BLaER1 treated with 17β-estradiol and CSF1 and Interleukin-3, amounts not matched to agents 10 nM and 100 nM (cell line): ENCODE results near the gene PIAS1.
"Not testable (repeated sequence)": the region's sequence is repeated elsewhere in the genome, so short reads cannot be mapped to it uniquely, and the experiment has no call there.

ENCODE experiments used
- H3K27ac ChIP-seq, 11 experiments: shearing (Covaris generic); formaldehyde crosslinking; 2 replicates each; pipeline ENCODE4 v1.8.1; 2022
- H3K27me3 ChIP-seq, 11 experiments: shearing (Covaris generic); formaldehyde crosslinking; 2 replicates each; pipeline ENCODE4 v1.8.1; 2022
- H3K36me3 ChIP-seq, 11 experiments: shearing (Covaris generic); formaldehyde crosslinking; 2 replicates each; pipeline ENCODE4 v1.8.1; 2022
- H3K4me1 ChIP-seq, 10 experiments: shearing (Covaris generic); formaldehyde crosslinking; 2 replicates each; pipeline ENCODE4 v1.8.1; 2022
- H3K4me2 ChIP-seq, 11 experiments: shearing (Covaris generic); formaldehyde crosslinking; 2 replicates each; pipeline ENCODE4 v1.8.1; 2022
- H3K4me3 ChIP-seq, 10 experiments: shearing (Covaris generic); formaldehyde crosslinking; 2 replicates each; pipeline ENCODE4 v1.8.1; 2022
- H3K9ac ChIP-seq, 11 experiments: shearing (Covaris generic); formaldehyde crosslinking; 2 replicates each; pipeline ENCODE4 v1.8.1; 2022
- H3K9me3 ChIP-seq, 11 experiments: shearing (Covaris generic); formaldehyde crosslinking; replicated peaks in 1 of 11; 2 replicates each; pipeline ENCODE4 v1.8.1; 2022
- H4K20me1 ChIP-seq, 11 experiments: shearing (Covaris generic); formaldehyde crosslinking; 2 replicates each; pipeline ENCODE4 v1.8.1; 2022
- Cebpa-rat ChIP-seq, 11 experiments: shearing (Covaris generic); IDR thresholded peaks; 2 replicates each; pipeline ENCODE4 v1.8.1; 2022

The PIAS1 gene

DNA sequence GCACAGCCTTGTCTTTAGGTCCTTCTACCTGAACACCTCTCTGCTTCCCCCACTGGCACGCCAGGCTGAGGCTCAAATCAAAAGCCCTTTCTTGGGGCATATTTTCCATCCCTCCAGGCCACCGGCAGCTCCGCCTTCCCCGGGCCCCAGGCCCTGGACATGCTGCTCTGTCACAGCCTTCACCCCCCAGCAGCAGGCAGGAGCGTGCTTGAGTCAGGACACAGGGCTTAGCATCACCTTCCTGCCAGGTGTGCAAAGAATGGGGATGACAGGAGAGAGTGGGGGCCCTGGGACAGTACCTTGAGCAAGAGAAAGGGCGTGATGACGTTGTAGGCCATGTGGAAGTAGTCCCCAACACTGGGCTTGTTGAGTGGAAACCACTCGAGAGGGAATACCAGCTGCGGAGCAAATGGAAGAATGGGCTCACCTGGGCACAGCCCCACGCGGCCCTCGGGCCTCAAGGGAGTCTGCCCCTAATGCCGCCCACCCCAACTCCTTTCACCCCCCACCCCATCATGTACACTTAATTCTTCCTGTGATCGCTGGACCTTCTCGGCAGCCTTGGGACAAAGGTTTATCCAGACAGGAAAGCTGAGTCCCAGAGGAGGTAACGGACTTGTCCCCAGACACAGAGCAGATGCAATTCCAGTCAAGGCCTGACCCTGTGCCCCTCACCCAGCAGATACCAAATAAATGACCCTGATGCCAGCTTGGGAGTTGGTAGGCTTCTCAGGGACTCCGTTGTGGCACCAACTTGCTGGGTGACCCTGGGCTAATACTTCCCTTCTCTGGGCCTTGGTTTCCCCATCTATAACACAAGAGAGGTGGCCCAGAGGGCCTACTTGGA, 160.1 kb downstream of the PIAS1 start:
- no peak overlapping the region for H3K4me3 ChIP-seq
- peaks cover 9 to 73% (median 44%) of the 10 kb centered on the region in 11 experiments; a peak in 20 of 22 replicates for H3K36me3 ChIP-seq
- H3K9ac ChIP-seq = peak overlapping the region in 4 of 11 experiments; percentile 9 to 44 (median 14); a peak in 4 of 22 replicates

DNA sequence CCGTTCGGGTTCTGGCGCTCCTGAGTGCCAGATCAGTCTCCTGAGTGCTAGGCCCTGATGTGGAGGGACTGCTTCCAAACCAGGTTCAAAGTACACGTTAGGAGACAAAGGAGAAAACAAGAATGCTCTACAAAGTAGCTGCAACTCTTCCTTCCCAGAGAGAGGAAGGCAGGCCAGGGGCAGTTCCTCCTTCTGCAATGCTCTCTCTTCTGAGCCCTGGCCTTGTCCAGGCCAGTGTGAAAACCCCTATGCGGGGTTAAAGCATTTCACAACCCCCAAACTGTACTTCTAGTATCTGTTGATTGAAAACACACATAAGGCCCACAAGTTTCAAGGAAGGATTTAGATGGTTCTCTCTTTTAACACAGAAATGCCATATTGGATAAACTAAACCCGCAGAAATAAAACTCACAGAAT, 160.7 kb downstream of the PIAS1 start:
- Histone ChIP-seq H4K20me1 (peaks cover 0 to 96% (median 81%) of the 10 kb centered on the region in 11 experiments; a peak in 17 of 22 replicates), H3K27ac (peak overlapping the region in 4 of 11 experiments; percentile 12 to 47 (median 37); a peak in 6 of 22 replicates), H3K4me2 (peak overlapping the region; percentile 60 to 92 (median 76)), H3K27me3 (no peaks in the 10 kb centered on the region), H3K36me3 (peaks cover 9 to 79% (median 51%) of the 10 kb centered on the region in 11 experiments; a peak in 20 of 22 replicates), H3K4me1 (peaks cover 46 to 73% (median 57%) of the 10 kb centered on the region in 10 experiments), H3K9me3 (peaks cover 0 to 12% (median 0%) of the 10 kb centered on the region in 11 experiments; a peak in 3 of 22 replicates), H3K9ac (peak overlapping the region in 4 of 11 experiments; percentile 9 to 44 (median 14); a peak in 3 of 22 replicates), H3K4me3 (no peak overlapping the region)
- no peak for TF ChIP-seq Cebpa-rat (IDR thresholded peaks at IDR 0.05)

More for the DNA sequence above, 160.1 kb downstream of the PIAS1 start:
- H3K27ac ChIP-seq = peak overlapping the region in 4 of 11 experiments; percentile 12 to 47 (median 37); a peak in 6 of 22 replicates
- peaks cover 53 to 73% (median 60%) of the 10 kb centered on the region in 10 experiments for H3K4me1 ChIP-seq
- H4K20me1 ChIP-seq = peaks cover 0 to 94% (median 75%) of the 10 kb centered on the region in 11 experiments; a peak in 17 of 22 replicates
- no peak for TF ChIP-seq Cebpa-rat (IDR thresholded peaks at IDR 0.05)
- H3K4me2 ChIP-seq = peak overlapping the region; percentile 60 to 92 (median 76)
- peaks cover 0 to 5% (median 0%) of the 10 kb centered on the region in 11 experiments; a peak in 3 of 22 replicates for H3K9me3 ChIP-seq
- no peaks in the 10 kb centered on the region for H3K27me3 ChIP-seq

DNA sequence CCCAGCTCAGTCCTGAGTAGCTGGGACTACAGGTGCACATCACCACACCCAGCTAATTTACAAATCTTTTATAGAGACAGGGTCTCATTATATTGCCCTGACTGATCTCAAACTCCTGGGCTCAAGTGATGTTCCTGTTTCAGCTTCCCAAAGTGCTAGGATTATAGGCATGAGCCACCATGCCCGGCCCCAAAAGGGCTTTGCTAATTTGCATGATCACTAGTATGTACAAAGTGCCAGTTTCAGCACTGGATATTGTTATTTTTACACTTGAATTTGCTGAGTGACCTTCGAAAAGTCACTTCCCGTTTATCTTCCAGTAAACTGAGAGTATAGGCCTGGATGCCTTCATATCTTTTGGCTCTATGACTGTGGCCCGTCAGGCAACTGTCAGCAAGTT, 163.2 kb downstream of the PIAS1 start:
- Histone ChIP-seq H3K4me2 (peak overlapping the region in 2 of 11 experiments; percentile 67 to 70; a peak in 4 of 22 replicates), H3K36me3 (peaks cover 0 to 88% (median 54%) of the 10 kb centered on the region in 11 experiments; a peak in 20 of 22 replicates), H3K27me3 (no peaks in the 10 kb centered on the region), H3K9ac (no peak overlapping the region; a peak in 1 of 22 replicates), H3K9me3 (peaks cover 0 to 31% (median 12%) of the 10 kb centered on the region in 11 experiments; a peak in 19 of 22 replicates), H3K27ac (no peak overlapping the region; a peak in 1 of 22 replicates), H4K20me1 (peaks cover 0 to 89% (median 75%) of the 10 kb centered on the region in 11 experiments; a peak in 17 of 22 replicates), H3K4me1 (peaks cover 28 to 57% (median 41%) of the 10 kb centered on the region in 10 experiments), H3K4me3 (no peak overlapping the region)
- no peak for TF ChIP-seq Cebpa-rat (IDR thresholded peaks at IDR 0.05)

DNA sequence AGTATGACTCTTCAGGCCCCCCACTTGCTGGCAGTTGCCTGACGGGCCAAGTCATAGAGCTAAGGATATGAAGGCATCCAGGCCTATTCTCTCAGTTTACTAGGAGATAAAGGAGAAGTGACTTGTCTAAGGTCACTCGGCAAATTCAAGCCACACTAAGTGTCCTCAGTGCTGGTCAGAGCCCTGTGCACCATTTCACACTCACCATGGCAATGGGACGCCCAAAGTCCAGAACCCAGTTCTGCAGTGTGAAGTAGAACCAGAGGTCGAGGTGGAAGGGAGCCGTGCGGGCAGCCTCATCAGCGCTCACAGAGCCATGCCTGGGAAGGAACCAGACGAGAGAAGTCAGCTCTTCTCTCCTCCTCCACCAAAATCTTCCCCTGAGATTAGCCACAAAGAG, 164.2 kb downstream of the PIAS1 start:
- peaks cover 0 to 84% (median 54%) of the 10 kb centered on the region in 11 experiments; a peak in 20 of 22 replicates for H3K36me3 ChIP-seq
- no peak for TF ChIP-seq Cebpa-rat (IDR thresholded peaks at IDR 0.05)

DNA sequence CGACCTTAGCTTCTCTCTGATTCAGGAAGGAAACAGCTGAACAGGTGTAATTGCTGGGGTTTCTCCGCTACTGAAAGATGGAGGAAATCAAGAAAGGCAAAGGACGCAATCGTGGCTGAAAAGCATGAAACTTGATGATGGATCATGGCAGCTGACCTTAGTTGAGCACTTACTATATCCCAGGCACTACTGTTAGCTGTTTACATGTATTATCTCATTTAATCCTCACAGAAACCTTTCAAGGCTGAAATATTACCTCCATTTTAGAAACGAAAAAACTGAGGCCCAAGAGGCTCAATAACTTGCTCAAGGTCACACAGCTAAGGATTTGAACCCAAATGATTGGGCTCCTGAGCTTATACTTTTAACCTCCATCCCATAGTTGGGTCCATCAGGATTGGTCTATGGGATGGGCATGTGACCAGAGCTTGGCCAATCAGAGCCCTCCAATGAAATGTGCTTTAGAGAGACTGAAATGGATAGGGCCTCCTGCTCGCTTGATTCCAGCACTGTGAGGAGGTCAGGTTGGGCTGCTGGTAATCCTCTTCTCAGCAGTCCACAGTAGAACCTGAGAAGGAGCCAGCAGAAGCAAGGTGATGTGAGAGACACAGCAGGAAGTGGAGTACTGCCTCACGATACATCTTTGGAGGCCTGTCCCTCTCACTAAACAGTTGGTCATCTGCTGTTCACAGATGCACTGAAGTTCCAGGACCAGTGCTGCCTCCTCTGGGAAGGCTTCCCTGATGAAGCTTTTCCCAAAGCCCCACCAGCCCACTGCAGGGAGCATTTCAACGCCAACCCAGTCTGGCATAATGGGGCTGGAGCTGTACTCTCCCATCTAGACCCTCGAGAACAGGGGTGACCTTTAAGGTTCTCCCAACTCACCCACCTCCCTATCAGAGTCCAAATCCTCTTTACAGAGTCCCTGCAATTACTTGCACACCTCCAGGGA, 165.0 kb downstream of the PIAS1 start:
- Histone ChIP-seq H3K4me1 (peaks cover 35 to 58% (median 46%) of the 10 kb centered on the region in 10 experiments), H3K27me3 (no peaks in the 10 kb centered on the region), H3K4me3 (no peak overlapping the region), H3K4me2 (no peak overlapping the region), H3K9me3 (peaks cover 0 to 33% (median 15%) of the 10 kb centered on the region in 11 experiments; a peak in 19 of 22 replicates), H3K36me3 (peaks cover 0 to 82% (median 54%) of the 10 kb centered on the region in 11 experiments; a peak in 20 of 22 replicates), H3K9ac (no peak overlapping the region), H4K20me1 (peaks cover 2 to 87% (median 68%) of the 10 kb centered on the region in 11 experiments; a peak in 19 of 22 replicates), H3K27ac (0 out of 22 replicates have a peak overlapping the region, but pooled peaks of 1 of the 11 experiments have one; percentile 7)
- TF ChIP-seq Cebpa-rat (IDR thresholded peaks at IDR 0.05) = no peak

More for the DNA sequence above, 164.2 kb downstream of the PIAS1 start:
- H3K27me3 ChIP-seq = no peaks in the 10 kb centered on the region
- peaks cover 0 to 33% (median 15%) of the 10 kb centered on the region in 11 experiments; a peak in 19 of 22 replicates for H3K9me3 ChIP-seq
- H3K9ac ChIP-seq = no peak overlapping the region
- no peak overlapping the region; a peak in 1 of 22 replicates for H3K4me2 ChIP-seq
- peaks cover 32 to 58% (median 45%) of the 10 kb centered on the region in 10 experiments for H3K4me1 ChIP-seq
- peaks cover 0 to 87% (median 69%) of the 10 kb centered on the region in 11 experiments; a peak in 17 of 22 replicates for H4K20me1 ChIP-seq
- H3K27ac ChIP-seq = no peak overlapping the region
- H3K4me3 ChIP-seq = no peak overlapping the region

DNA sequence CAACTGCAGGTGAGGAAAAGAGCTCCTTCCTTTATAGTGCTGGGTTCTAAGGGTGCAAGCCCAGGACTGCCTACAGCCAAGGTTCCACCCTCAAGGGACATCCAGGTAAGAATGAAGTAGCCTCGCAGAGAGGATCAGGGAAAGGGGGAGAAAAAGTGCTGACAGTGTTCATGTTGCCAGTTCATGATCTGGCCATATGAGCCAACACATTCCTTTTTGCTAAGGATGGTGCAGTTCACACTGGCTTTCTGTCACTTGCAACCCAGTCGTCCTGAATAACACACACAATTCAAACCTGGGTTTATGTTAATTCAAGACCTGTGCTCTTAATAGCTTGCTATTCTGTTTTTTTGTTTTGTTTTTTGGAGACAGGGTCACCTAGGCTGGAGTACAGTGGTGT, 166.4 kb downstream of the PIAS1 start:
- Histone ChIP-seq H3K27me3 (no peaks in the 10 kb centered on the region), H3K9ac (no peak overlapping the region), H4K20me1 (peaks cover 8 to 84% (median 61%) of the 10 kb centered on the region in 11 experiments; a peak in 20 of 22 replicates), H3K4me1 (peaks cover 33 to 56% (median 44%) of the 10 kb centered on the region in 10 experiments), H3K9me3 (peaks cover 0 to 33% (median 15%) of the 10 kb centered on the region in 11 experiments; a peak in 19 of 22 replicates), H3K36me3 (peaks cover 0 to 74% (median 54%) of the 10 kb centered on the region in 11 experiments; a peak in 20 of 22 replicates), H3K27ac (no peak overlapping the region), H3K4me2 (peak overlapping the region in 1 of 11 experiments; percentile 5; a peak in 1 of 22 replicates), H3K4me3 (no peak overlapping the region)
- no peak for TF ChIP-seq Cebpa-rat (IDR thresholded peaks at IDR 0.05)

DNA sequence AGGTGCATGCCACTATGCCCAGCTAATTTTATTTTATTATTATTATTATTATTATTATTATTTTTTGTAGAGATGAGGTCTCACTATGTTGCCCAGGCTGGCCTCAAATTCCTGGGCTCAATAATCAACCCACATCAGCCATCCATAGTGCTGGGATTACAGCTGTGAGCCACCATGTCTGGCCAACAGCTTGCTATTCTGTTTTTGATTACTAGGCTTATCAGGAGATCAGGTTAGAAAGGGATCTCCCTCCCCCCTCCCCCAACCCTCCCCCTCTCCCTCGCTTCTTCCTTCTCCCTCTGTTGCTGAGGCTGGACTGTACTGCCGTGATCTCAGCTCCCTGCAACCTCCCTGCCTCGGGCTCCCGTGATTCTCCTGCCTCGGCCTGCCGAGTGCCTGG, 166.9 kb downstream of the PIAS1 start:
- peaks cover 33 to 56% (median 44%) of the 10 kb centered on the region in 10 experiments for H3K4me1 ChIP-seq
- peaks cover 0 to 33% (median 15%) of the 10 kb centered on the region in 11 experiments; a peak in 19 of 22 replicates for H3K9me3 ChIP-seq
- no peak for TF ChIP-seq Cebpa-rat (IDR thresholded peaks at IDR 0.05)
- no peaks in the 10 kb centered on the region for H3K27me3 ChIP-seq
- no peak overlapping the region for H3K27ac ChIP-seq
- H3K9ac ChIP-seq = no peak overlapping the region
- no peak overlapping the region for H3K4me2 ChIP-seq
- no peak overlapping the region for H3K4me3 ChIP-seq
- H3K36me3 ChIP-seq = peaks cover 0 to 69% (median 52%) of the 10 kb centered on the region in 11 experiments; a peak in 20 of 22 replicates
- H4K20me1 ChIP-seq = peaks cover 8 to 84% (median 62%) of the 10 kb centered on the region in 11 experiments; a peak in 20 of 22 replicates

DNA sequence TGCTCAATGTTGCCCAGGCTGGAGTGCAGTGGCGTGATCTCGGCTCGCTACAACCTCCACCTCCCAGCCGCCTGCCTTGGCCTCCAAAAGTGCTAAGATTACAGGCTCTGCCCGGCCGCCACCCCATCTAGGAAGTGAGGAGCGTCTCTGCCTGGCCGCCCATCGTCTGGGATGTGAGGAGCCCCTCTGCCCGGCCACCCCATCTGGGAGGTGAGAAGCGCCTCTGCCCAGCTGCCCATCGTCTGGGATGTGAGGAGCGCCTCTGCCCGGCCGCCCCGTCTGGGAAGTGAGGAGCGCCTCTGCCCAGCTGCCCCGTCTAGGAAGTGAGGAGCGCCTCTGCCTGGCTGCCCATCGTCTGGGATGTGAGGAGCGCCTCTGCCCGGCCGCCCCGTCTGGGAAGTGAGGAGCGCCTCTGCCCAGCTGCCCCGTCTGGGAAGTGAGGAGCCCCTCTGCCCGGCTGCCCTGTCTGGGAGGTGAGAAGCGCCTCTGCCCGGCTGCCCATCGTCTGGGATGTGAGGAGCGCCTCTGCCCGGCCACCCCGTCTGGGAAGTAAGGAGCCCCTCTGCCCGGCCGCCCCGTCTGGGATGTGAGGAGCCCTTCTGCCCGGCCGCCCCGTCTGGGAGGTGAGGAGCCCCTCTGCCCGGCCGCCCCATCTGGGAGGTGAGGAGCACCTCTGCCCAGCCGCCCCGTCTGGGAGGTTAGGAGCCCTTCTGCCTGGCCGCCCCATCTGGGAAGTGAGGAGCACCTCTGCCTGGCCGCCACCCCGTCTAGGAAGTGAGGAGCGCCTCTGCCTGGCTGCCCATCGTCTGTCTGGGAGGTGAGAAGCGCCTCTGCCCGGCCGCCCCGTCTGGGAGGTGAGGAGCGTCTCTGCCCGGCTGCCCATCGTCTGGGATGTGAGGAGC, 167.7 kb downstream of the PIAS1 start:
- H3K27me3 ChIP-seq, H3K4me3 ChIP-seq, H3K9ac ChIP-seq, H3K4me2 ChIP-seq: not testable (repeated sequence)
- H4K20me1 ChIP-seq = peaks cover 8 to 84% (median 60%) of the 10 kb centered on the region in 11 experiments; a peak in 20 of 22 replicates
- peaks cover 0 to 61% (median 46%) of the 10 kb centered on the region in 11 experiments; a peak in 20 of 22 replicates for H3K36me3 ChIP-seq
- H3K4me1 ChIP-seq = peaks cover 37 to 58% (median 45%) of the 10 kb centered on the region in 10 experiments
- peak overlapping the region in 1 of 11 experiments; percentile 25; a peak in 2 of 22 replicates for H3K27ac ChIP-seq
- peaks cover 0 to 33% (median 15%) of the 10 kb centered on the region in 11 experiments; a peak in 19 of 22 replicates for H3K9me3 ChIP-seq

DNA sequence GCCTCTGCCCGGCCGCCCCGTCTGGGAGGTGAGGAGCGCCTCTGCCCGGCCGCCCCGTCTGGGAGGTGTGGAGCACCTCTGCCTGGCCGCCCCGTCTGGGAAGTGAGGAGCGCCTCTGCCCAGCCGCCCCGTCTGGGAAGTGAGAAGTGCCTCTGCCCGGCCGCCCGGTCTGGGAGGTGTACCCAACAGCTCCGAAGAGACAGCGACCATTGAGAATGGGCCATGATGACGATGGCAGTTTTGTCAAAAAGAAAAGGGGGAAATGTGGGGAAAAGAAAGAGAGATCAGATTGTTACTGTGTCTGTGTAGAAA, 168.3 kb downstream of the PIAS1 start:
- H3K27ac ChIP-seq = peak overlapping the region in 1 of 11 experiments; percentile 25; a peak in 2 of 22 replicates
- not testable (repeated sequence) for H3K27me3 ChIP-seq, H3K9ac ChIP-seq, H3K4me3 ChIP-seq, H3K4me2 ChIP-seq
- H3K36me3 ChIP-seq = peaks cover 0 to 55% (median 40%) of the 10 kb centered on the region in 11 experiments; a peak in 20 of 22 replicates
- peaks cover 42 to 64% (median 45%) of the 10 kb centered on the region in 10 experiments for H3K4me1 ChIP-seq
- H3K9me3 ChIP-seq = peaks cover 0 to 33% (median 15%) of the 10 kb centered on the region in 11 experiments; a peak in 19 of 22 replicates
- peaks cover 8 to 84% (median 54%) of the 10 kb centered on the region in 11 experiments; a peak in 20 of 22 replicates for H4K20me1 ChIP-seq
